Naive thymus-derived CD8-positive, alpha-beta T cell (primary cell): Measurements from ENCODE around the gene ATP6V0C. TPM values are rescaled to one million over a fixed set of nuclear protein-coding genes. Genes with fewer than 3 reads are reported as not detected.
"Not testable (repeated sequence)": the region's sequence is repeated elsewhere in the genome, so short reads cannot be mapped to it uniquely, and the experiment has no call there.

ENCODE experiments used
- ATAC-seq, 2 donors: fragments of 150-1000 bp; cut with Tn5 transposase in 1 of 2; sonication (Bioruptor Pico), chemical (Tn5 transposase) in 1 of 2; 1 replicate in 1 of 2; 2 replicates in 1 of 2; pipeline ENCODE4 v1.10.0; 2021; ENCODE audit warnings: mild to moderate bottlenecking in 2 of 2, moderate library complexity in 2 of 2
- POLR2A ChIA-PET: fragments of 350-600 bp; sonication (Branson Sonifier 250); formaldehyde crosslinking; loops from one replicate; lab custom pipeline; 2021; ENCODE audit warnings: antibody characterized with exemption; lab: Charles Lee
- DNase-seq, 10 donors: peaks; one replicate each; pipeline versions ENCODE4 v3.0.0 to v3.0.0-alpha.2; 2020 to 2022
- H3K27ac Mint-ChIP-seq, 10 donors: one replicate each; pipeline ENCODE4 v1.8.0; 2020 to 2022; ENCODE audit warnings: mild to moderate bottlenecking in 10 of 10, mixed read lengths in 10 of 10, moderate library complexity in 4 of 10, inconsistent platforms in 1 of 10
- H3K27me3 Mint-ChIP-seq, 5 donors: one replicate each; pipeline ENCODE4 v1.8.0; 2021 to 2022; ENCODE audit warnings: mixed read lengths in 5 of 5
- H3K36me3 Mint-ChIP-seq, 3 donors: one replicate each; pipeline ENCODE4 v1.8.0; 2020 to 2022; ENCODE audit warnings: mixed read lengths in 3 of 3, mild to moderate bottlenecking in 2 of 3, inconsistent platforms in 1 of 3
- H3K4me1 Mint-ChIP-seq, 4 donors: one replicate each; pipeline ENCODE4 v1.8.0; 2021 to 2022; ENCODE audit warnings: mixed read lengths in 4 of 4
- H3K4me3 Mint-ChIP-seq, 10 donors: one replicate each; pipeline ENCODE4 v1.8.0; 2020 to 2022; ENCODE audit warnings: mild to moderate bottlenecking in 10 of 10, mixed read lengths in 10 of 10, moderate library complexity in 6 of 10, inconsistent platforms in 1 of 10
- H3K9me3 Mint-ChIP-seq, 9 donors: one replicate each; pipeline ENCODE4 v1.8.0; 2020 to 2022; ENCODE audit warnings: mixed read lengths in 9 of 9, mild to moderate bottlenecking in 3 of 9, inconsistent platforms in 1 of 9, moderate library complexity in 1 of 9
- polyA plus RNA-seq, 3 donors: library from polyadenylated mRNA; unstranded; fragments of 300-500 nt; fragmentation: Illumina TruSeq; gene quantifications; one replicate each; pipeline ENCODE4 v1.2.3, GENCODE V29; 2021
- total RNA-seq, 8 experiments: library from RNA in 2 of 8; stranded (reverse) in 2 of 8; gene quantifications; one replicate each; pipeline ENCODE4 v1.2.3 and lab custom pipeline; 2021 to 2026

Gene ATP6V0C
- total and polyA plus RNA-seq, 5 experiments from 2014 or later: 74.9 to 123 (median 84.9) TPM

- Mint-ChIP-seq H3K27ac (peak overlapping the region in 6 of 10 donors; percentile 61 to 89 (median 81)), H3K4me1 (peaks cover 12 to 46% (median 33%) of the 10 kb centered on the region in 4 donors), H3K4me3 (peak overlapping the region in 8 of 10 donors; percentile 55 to 86 (median 64))
- not testable (repeated sequence) for H3K27me3 Mint-ChIP-seq, ATAC-seq, H3K36me3 Mint-ChIP-seq, H3K9me3 Mint-ChIP-seq, DNase-seq
- POLR2A ChIA-PET: interaction anchor here (0.7 to 10.6 kb wide), 3 partner anchors 10 to 21 kb away, joined by 3 to 146 read pairs (median 5); partner anchors contain the start of genes AMDHD2 and ATP6V0C
Observed at GRCh38 chr16:2534335-2534734, 20.6 kb downstream of the ATP6V0C start.

- POLR2A ChIA-PET: interaction anchor here (0.6 to 10.6 kb wide), 2 partner anchors 22 to 514 kb away, joined by 3 to 146 read pairs; partner anchors contain the start of gene ATP6V0C
- DNase-seq (no peak), ATAC-seq (no peak)
- Mint-ChIP-seq H3K27me3 (peaks cover 0 to 3% (median 0%) of the 10 kb centered on the region in 5 donors), H3K36me3 (peaks cover 0 to 2% (median 0%) of the 10 kb centered on the region in 3 donors), H3K27ac (peak overlapping the region in 7 of 10 donors; percentile 29 to 89 (median 32)), H3K9me3 (no peaks in the 10 kb centered on the region), H3K4me1 (peaks cover 14 to 57% (median 42%) of the 10 kb centered on the region in 4 donors), H3K4me3 (peak overlapping the region in 6 of 10 donors; percentile 45 to 68 (median 54))
Observed at GRCh38 chr16:2535625-2536013, 21.9 kb downstream of the ATP6V0C start.

DNA sequence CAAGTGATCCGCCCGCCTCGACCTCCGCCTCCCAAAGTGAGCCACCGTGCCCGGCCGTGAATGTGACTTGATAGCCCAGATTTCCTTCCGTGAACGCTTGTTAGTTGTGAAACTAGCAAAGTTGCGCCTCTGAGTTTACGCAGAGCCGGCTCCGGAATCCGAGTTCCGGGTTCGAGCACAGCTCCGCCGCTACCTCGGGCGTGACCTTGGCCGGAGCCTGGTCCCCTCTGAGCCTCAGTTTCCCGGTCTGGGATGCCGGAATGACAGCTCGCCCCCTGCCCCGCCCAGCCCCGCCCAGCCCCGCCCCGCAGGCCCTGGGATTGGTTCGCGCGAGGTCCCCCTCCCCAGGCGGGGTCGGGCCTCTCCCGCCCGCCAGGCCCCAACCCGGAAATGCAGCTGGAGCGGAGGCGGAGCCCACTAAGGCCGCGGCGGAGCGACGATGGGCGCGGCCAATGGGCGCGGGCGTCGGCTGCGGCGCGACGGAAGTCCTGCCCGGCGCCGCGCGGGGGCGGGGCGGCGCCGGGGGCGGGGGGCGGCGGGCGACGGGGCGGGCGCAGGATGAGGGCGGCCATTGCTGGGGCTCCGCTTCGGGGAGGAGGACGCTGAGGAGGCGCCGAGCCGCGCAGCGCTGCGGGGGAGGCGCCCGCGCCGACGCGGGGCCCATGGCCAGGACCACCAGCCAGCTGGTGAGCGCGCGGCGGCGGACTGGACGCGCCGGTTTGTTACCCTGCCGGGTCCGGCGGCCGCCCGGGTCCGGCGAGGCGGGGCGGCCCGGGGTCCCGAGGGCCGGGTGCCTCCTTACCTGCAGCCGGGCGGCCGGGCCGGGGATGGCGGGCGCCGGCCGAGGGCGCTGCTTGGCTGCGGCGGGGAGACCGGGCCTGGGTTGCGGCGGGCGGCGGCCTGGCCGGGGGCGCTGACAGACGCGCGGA, 24.0 kb downstream of the ATP6V0C start, which contains the start of gene PDPK1:
Gene PDPK1, plus strand, starts transcription at position 571 of the 929 bp plus-strand sequence. Its CDS starts 92 bp downstream, at position 663.
- Mint-ChIP-seq H3K4me1 (peaks cover 20 to 68% (median 44%) of the 10 kb centered on the region in 4 donors), H3K27ac (peak within 1 kb of the TSS; percentile 70 to 96 (median 91)), H3K27me3 (peaks cover 0 to 3% (median 0%) of the 10 kb centered on the region in 5 donors), H3K9me3 (no peaks in the 10 kb centered on the region), H3K4me3 (peak within 1 kb of the TSS; percentile 79 to 92 (median 87)), H3K36me3 (peaks cover 0 to 10% (median 0%) of the 10 kb centered on the region in 3 donors)
- peak; percentile 85 to 86 for ATAC-seq
- peak; percentile 87 to 96 (median 94) for DNase-seq
- POLR2A ChIA-PET: interaction anchor here (1.0 to 10.6 kb wide), 6 partner anchors 9 to 573 kb away, joined by 3 to 146 read pairs (median 3); partner anchors contain the start of genes AMDHD2, ATP6V0C and RPS2

- not testable (repeated sequence) for H3K27me3 Mint-ChIP-seq, H3K9me3 Mint-ChIP-seq, DNase-seq, ATAC-seq
- peak overlapping the region in 5 of 10 donors; percentile 29 to 71 (median 52) for H3K27ac Mint-ChIP-seq
- H3K36me3 Mint-ChIP-seq: peaks cover 0 to 15% (median 0%) of the 10 kb centered on the region in 3 donors
- H3K4me1 Mint-ChIP-seq: peaks cover 18 to 60% (median 46%) of the 10 kb centered on the region in 4 donors
- POLR2A ChIA-PET: interaction anchor here (0.7 to 10.6 kb wide), 2 partner anchors 26 to 531 kb away, joined by 3 to 146 read pairs; partner anchors contain the start of gene ATP6V0C
- H3K4me3 Mint-ChIP-seq: peak overlapping the region; percentile 76 to 88 (median 82)
Observed at GRCh38 chr16:2539192-2539844, 25.6 kb downstream of the ATP6V0C start.

DNA sequence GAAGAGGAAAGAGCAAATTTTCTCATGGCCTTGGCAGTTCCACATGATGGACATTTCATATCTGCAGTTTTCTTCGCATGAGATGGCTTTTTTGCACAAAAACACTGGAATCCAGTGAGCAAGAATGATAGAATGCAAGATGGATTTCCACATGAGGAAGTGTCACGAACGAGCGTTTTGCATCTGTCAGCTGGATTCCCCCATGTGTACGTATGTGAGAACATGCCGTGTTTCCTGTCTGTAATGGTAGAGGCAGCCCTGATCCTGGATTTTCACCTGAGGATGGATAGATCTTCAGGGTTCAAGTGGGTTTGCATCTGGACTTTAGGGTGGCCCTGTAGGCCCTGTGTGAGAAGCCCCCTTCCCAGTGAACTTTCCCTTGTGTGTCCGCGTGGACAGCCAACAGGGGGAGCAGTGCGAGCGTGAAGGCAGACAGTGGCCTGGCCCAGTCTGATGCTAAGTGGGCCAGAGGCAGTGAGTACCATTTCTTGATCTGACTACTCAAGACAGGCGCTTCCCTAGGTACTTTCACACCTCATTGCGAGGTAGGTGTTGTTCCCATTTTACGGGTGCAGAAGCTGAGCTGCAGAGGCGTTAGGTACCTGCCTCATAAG, 26.2 kb downstream of the ATP6V0C start:
- not testable (repeated sequence) for H3K27me3 Mint-ChIP-seq, H3K9me3 Mint-ChIP-seq, ATAC-seq
- peak in 1 of 10 donors; percentile 13 for DNase-seq
- POLR2A ChIA-PET: interaction anchor here (0.7 kb wide), 1 partner anchor 196 kb away, joined by 3 read pairs; no protein-coding TSS in a partner anchor
- Mint-ChIP-seq H3K27ac (peak overlapping the region in 4 of 10 donors; percentile 43 to 71 (median 55)), H3K4me3 (peak overlapping the region in 9 of 10 donors; percentile 65 to 88 (median 82)), H3K36me3 (peaks cover 0 to 17% (median 0%) of the 10 kb centered on the region in 3 donors), H3K4me1 (peaks cover 18 to 58% (median 48%) of the 10 kb centered on the region in 4 donors)

GRCh38 chr16:2540912-2541311, 27.2 kb downstream of the ATP6V0C start:
- Mint-ChIP-seq H3K4me3 (peak overlapping the region; percentile 2 to 64 (median 55)), H3K27ac (peak overlapping the region in 8 of 10 donors; percentile 11 to 84 (median 71)), H3K36me3 (peaks cover 0 to 21% (median 0%) of the 10 kb centered on the region in 3 donors), H3K4me1 (peaks cover 21 to 62% (median 51%) of the 10 kb centered on the region in 4 donors)
- H3K27me3 Mint-ChIP-seq, DNase-seq, H3K9me3 Mint-ChIP-seq, ATAC-seq, POLR2A ChIA-PET: not testable (repeated sequence)

GRCh38 chr16:2541409-2541808, 27.7 kb downstream of the ATP6V0C start:
- peak overlapping the region in 6 of 10 donors; percentile 22 to 81 (median 68) for H3K27ac Mint-ChIP-seq
- H3K27me3 Mint-ChIP-seq, DNase-seq, H3K9me3 Mint-ChIP-seq, ATAC-seq, POLR2A ChIA-PET: not testable (repeated sequence)
- H3K4me3 Mint-ChIP-seq: peak overlapping the region in 9 of 10 donors; percentile 25 to 64 (median 56)
- H3K4me1 Mint-ChIP-seq: peaks cover 21 to 66% (median 48%) of the 10 kb centered on the region in 4 donors
- peaks cover 0 to 21% (median 0%) of the 10 kb centered on the region in 3 donors for H3K36me3 Mint-ChIP-seq

DNA sequence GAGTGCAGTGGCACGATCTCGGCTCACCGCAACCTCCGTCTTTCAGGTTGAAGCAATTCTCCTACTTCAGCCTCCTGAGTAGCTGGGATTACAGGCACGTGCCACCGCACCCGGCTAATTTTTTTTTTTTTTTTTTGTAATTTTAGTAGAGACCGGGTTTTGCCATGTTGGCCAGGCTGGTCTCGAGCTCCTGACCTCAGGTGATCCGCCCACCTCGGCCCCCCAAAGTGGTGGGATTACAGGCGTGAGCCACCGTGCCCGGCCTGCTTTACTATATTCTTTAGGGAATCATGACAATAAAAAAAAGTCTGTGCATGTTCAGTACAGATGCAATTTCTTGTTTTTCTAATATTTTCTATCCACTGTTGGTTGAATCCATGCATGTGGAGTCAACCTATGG, 30.0 kb downstream of the ATP6V0C start:
- H3K9me3 Mint-ChIP-seq, DNase-seq, H3K27ac Mint-ChIP-seq, ATAC-seq, H3K27me3 Mint-ChIP-seq, POLR2A ChIA-PET: not testable (repeated sequence)
- Mint-ChIP-seq H3K4me1 (peaks cover 19 to 58% (median 41%) of the 10 kb centered on the region in 4 donors), H3K36me3 (peaks cover 0 to 21% (median 0%) of the 10 kb centered on the region in 3 donors), H3K4me3 (peak overlapping the region in 2 of 10 donors; percentile 10 to 11)

GRCh38 chr16:2550283-2550878, 36.6 kb downstream of the ATP6V0C start:
- H3K36me3 Mint-ChIP-seq, POLR2A ChIA-PET, H3K27me3 Mint-ChIP-seq: not testable (repeated sequence)

GRCh38 chr16:2551420-2551889, 37.7 kb downstream of the ATP6V0C start:
- H3K36me3 Mint-ChIP-seq, H3K4me1 Mint-ChIP-seq, DNase-seq, H3K9me3 Mint-ChIP-seq, ATAC-seq, H3K27me3 Mint-ChIP-seq: not testable (repeated sequence)
- Mint-ChIP-seq H3K27ac (peak overlapping the region in 1 of 10 donors; percentile 27), H3K4me3 (peak overlapping the region in 1 of 10 donors; percentile 6)
- POLR2A ChIA-PET: interaction anchor here (0.6 kb wide), 1 partner anchor 351 kb away, joined by 4 read pairs; no protein-coding TSS in a partner anchor

More at GRCh38 chr16:2550283-2550878, 36.6 kb downstream of the ATP6V0C start:
- H3K9me3 Mint-ChIP-seq, DNase-seq, H3K4me3 Mint-ChIP-seq, ATAC-seq, H3K27ac Mint-ChIP-seq: not testable (repeated sequence)
- H3K4me1 Mint-ChIP-seq: peaks cover 0 to 11% (median 4%) of the 10 kb centered on the region in 4 donors
